Loucy (cell line): ENCODE results near the gene NPTXR.

Source experiments
- EZH2phosphoT487 ChIP-seq: fragments of 200-600 bp; IDR thresholded peaks from 2 replicates; pipeline ENCODE4 v1.6.1; 2018; ENCODE audit warnings: antibody characterized with exemption, mild to moderate bottlenecking, moderate library complexity, borderline replicate concordance
- TF ChIP-seq, protein P1 (sequence below): fragments of 200-600 bp; sonication (generic); conservative IDR thresholded peaks from 2 replicates; pipeline ENCODE4 v1.5.1; 2014; ENCODE audit warnings: mild to moderate bottlenecking, antibody characterized with exemption, low read length

DNA sequence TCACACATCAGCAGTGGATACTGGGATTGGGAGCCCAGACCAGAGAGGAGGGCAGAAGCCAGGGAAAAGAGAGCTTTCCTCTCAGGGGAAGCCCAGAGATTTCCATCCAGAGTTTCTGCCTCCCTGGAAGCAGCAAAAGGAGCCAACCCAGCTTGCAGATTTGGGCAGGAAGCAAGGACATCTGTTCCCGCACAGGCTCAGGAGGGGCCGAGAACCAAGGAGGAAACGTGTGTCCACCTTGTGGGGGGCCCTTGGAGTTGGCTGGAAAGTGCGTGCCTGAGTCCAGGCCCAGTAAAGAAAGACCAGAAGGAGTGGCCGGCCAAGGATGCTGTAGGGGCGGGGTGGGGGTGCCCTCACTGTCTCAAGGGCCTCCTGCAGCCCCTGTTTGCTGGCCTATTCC, 6.0 kb upstream of the NPTXR start:
- TF ChIP-seq, protein P1, sequence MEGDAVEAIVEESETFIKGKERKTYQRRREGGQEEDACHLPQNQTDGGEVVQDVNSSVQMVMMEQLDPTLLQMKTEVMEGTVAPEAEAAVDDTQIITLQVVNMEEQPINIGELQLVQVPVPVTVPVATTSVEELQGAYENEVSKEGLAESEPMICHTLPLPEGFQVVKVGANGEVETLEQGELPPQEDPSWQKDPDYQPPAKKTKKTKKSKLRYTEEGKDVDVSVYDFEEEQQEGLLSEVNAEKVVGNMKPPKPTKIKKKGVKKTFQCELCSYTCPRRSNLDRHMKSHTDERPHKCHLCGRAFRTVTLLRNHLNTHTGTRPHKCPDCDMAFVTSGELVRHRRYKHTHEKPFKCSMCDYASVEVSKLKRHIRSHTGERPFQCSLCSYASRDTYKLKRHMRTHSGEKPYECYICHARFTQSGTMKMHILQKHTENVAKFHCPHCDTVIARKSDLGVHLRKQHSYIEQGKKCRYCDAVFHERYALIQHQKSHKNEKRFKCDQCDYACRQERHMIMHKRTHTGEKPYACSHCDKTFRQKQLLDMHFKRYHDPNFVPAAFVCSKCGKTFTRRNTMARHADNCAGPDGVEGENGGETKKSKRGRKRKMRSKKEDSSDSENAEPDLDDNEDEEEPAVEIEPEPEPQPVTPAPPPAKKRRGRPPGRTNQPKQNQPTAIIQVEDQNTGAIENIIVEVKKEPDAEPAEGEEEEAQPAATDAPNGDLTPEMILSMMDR = no peak
- TF ChIP-seq EZH2phosphoT487 = no peak
